Stimulated activated CD4-positive, alpha-beta T cell treated with anti-CD3 and anti-CD28 coated beads, Interleukin-15, amount 100 ng/mL, for 1 hour (primary cell): Measurements from ENCODE around the gene GLRB.
"Not testable (repeated sequence)": the region's sequence is repeated elsewhere in the genome, so short reads cannot be mapped to it uniquely, and the experiment has no call there.

Source experiments
- DNase-seq, 2 donors: peaks; one replicate each; pipeline ENCODE4 v3.0.0-alpha.2; 2020; ENCODE audit warnings: low read depth in 1 of 2, low spot score in 1 of 2

The GLRB gene

GRCh38 chr4:157075811-157076577 is at the start of gene GLRB:
Gene GLRB (plus strand): TSS chr4:157076150. CDS start chr4:157078025, 1,875 bp downstream.
- no peak for DNase-seq

- no peak for DNase-seq
Observed at GRCh38 chr4:157035471-157035870, 40.5 kb upstream of the GLRB start.

- DNase-seq, result no peak
Observed at GRCh38 chr4:157040405-157040804, 35.5 kb upstream of the GLRB start.

- no peak for DNase-seq
Observed at GRCh38 chr4:157043131-157043530, 32.8 kb upstream of the GLRB start.

GRCh38 chr4:157045507-157046127 is 30.3 kb upstream of the GLRB start:
- DNase-seq, result no peak

GRCh38 chr4:157048248-157048647 is 27.7 kb upstream of the GLRB start:
- no peak for DNase-seq

- no peak for DNase-seq
Observed at GRCh38 chr4:157050561-157050960, 25.4 kb upstream of the GLRB start.

- no peak for DNase-seq
Observed at GRCh38 chr4:157052429-157053040, 23.4 kb upstream of the GLRB start.

GRCh38 chr4:157057218-157057617 is 18.7 kb upstream of the GLRB start:
- no peak for DNase-seq

GRCh38 chr4:157058899-157059298 is 17.1 kb upstream of the GLRB start:
- DNase-seq, result not testable (repeated sequence)

GRCh38 chr4:157072002-157072401 is 3.9 kb upstream of the GLRB start:
- no peak for DNase-seq

GRCh38 chr4:157075401-157075800 is 549 bp upstream of the GLRB start:
- no peak for DNase-seq

- DNase-seq, result no peak
Observed at GRCh38 chr4:157076578-157076947, 613 bp downstream of the GLRB start.

- DNase-seq, result no peak
Observed at GRCh38 chr4:157079441-157079840, 3.5 kb downstream of the GLRB start.

- no peak for DNase-seq
Observed at GRCh38 chr4:157080605-157081004, 4.7 kb downstream of the GLRB start.

GRCh38 chr4:157095716-157096115 is 19.8 kb downstream of the GLRB start:
- no peak for DNase-seq

GRCh38 chr4:157096439-157096838 is 20.5 kb downstream of the GLRB start:
- DNase-seq, result no peak

GRCh38 chr4:157099506-157099905 is 23.6 kb downstream of the GLRB start:
- no peak for DNase-seq

- no peak for DNase-seq
Observed at GRCh38 chr4:157104541-157104940, 28.6 kb downstream of the GLRB start.

- no peak for DNase-seq
Observed at GRCh38 chr4:157114671-157115070, 38.7 kb downstream of the GLRB start.

- DNase-seq, result no peak
Observed at GRCh38 chr4:157115613-157116335, 39.8 kb downstream of the GLRB start.

- DNase-seq, result no peak
Observed at GRCh38 chr4:157121401-157121800, 45.5 kb downstream of the GLRB start.
